ENCODE results near the gene SCARB1. TPM values are rescaled to one million over a fixed set of nuclear protein-coding genes. Genes with fewer than 3 reads are reported as not detected.

The SCARB1 gene
- total and polyA plus RNA-seq, 2 of the 13 experiments (the other 11 are each of a cell fraction or from before 2014, with no cell fraction given): 63.4 to 160 TPM

DNA sequence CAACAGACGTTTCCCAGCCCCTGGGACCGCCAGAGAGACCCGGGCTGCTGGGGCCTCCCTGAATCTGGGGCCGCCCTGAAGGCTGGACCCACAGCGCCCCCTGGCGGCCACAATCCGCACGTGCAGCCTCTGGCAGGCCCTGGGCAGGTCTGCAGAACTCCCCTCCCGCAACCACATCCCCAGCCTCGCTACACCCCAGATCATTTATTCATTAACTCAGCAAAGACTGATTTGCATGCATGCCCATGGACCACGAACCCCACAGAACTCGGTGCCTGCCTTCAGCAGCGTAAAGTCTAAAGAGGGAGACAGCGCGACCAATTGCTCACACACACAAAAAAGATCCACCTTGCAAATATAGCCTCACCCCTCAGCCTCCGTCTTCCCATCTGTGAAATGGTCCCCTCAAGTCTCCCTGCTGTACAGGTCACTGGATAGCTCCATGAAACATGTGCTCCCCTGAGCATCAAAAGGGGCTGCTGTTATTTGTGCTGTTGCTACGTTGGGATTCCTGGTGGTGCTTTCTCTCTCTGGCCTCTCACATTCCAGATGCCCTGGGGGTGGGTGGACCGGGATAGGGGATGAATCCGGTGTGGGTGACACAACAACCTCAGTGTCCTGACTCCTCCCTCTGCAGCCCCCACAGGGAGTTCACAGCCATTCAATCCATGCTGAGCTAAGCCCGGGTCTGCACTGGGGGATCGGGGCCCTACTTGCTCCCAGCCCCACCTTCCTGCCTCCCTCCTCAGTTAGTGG lies 96.4 kb downstream of the SCARB1 start (continued):
- TF ChIP-seq, protein P1, sequence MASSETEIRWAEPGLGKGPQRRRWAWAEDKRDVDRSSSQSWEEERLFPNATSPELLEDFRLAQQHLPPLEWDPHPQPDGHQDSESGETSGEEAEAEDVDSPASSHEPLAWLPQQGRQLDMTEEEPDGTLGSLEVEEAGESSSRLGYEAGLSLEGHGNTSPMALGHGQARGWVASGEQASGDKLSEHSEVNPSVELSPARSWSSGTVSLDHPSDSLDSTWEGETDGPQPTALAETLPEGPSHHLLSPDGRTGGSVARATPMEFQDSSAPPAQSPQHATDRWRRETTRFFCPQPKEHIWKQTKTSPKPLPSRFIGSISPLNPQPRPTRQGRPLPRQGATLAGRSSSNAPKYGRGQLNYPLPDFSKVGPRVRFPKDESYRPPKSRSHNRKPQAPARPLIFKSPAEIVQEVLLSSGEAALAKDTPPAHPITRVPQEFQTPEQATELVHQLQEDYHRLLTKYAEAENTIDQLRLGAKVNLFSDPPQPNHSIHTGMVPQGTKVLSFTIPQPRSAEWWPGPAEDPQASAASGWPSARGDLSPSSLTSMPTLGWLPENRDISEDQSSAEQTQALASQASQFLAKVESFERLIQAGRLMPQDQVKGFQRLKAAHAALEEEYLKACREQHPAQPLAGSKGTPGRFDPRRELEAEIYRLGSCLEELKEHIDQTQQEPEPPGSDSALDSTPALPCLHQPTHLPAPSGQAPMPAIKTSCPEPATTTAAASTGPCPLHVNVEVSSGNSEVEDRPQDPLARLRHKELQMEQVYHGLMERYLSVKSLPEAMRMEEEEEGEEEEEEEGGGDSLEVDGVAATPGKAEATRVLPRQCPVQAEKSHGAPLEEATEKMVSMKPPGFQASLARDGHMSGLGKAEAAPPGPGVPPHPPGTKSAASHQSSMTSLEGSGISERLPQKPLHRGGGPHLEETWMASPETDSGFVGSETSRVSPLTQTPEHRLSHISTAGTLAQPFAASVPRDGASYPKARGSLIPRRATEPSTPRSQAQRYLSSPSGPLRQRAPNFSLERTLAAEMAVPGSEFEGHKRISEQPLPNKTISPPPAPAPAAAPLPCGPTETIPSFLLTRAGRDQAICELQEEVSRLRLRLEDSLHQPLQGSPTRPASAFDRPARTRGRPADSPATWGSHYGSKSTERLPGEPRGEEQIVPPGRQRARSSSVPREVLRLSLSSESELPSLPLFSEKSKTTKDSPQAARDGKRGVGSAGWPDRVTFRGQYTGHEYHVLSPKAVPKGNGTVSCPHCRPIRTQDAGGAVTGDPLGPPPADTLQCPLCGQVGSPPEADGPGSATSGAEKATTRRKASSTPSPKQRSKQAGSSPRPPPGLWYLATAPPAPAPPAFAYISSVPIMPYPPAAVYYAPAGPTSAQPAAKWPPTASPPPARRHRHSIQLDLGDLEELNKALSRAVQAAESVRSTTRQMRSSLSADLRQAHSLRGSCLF (CRISPR knock-in tag; IDR thresholded peaks at IDR 0.05; ENCODE audit: borderline replicate concordance): no peak
- no peak for TF ChIP-seq ISL2 (CRISPR knock-in tag; IDR thresholded peaks at IDR 0.05)
- TF ChIP-seq SRSF9 (IDR thresholded peaks at IDR 0.05; ENCODE audit: borderline replicate concordance, insufficient read depth, low read depth, low read length, poor library complexity, severe bottlenecking): no peak
- TF ChIP-seq SMAD3 (CRISPR knock-in tag; IDR thresholded peaks at IDR 0.05): no peak
- TF ChIP-seq ZKSCAN5 (CRISPR knock-in tag; IDR thresholded peaks at IDR 0.05): no peak
- no peak; the same call in 1 of the 2 replicates for TF ChIP-seq SAP130 (CRISPR knock-in tag; IDR thresholded peaks at IDR 0.05; ENCODE audit: low read depth)
- no peak for TF ChIP-seq ZNF280B (CRISPR knock-in tag; IDR thresholded peaks at IDR 0.05; ENCODE audit: borderline replicate concordance)
- peak; percentile 8 for TF ChIP-seq TEAD3 (CRISPR knock-in tag; optimal IDR thresholded peaks at IDR 0.05; ENCODE audit: borderline replicate concordance)
- TF ChIP-seq ELK4 (CRISPR knock-in tag; IDR thresholded peaks at IDR 0.05; ENCODE audit: borderline replicate concordance): no peak
- TF ChIP-seq CENPT (CRISPR knock-in tag; IDR thresholded peaks at IDR 0.05; ENCODE audit: low read depth): no peak
- 0 out of 2 replicates have a peak, but pooled peaks have one; percentile 57 for TF ChIP-seq ZNF230 (CRISPR knock-in tag; IDR thresholded peaks at IDR 0.05)
- no peak for TF ChIP-seq HHEX (CRISPR knock-in tag; IDR thresholded peaks at IDR 0.05)
- TF ChIP-seq SOX6 (IDR thresholded peaks at IDR 0.05): no peak
- peak; percentile 36; the same call in 1 of the 2 replicates for TF ChIP-seq SOX6 (CRISPR knock-in tag; IDR thresholded peaks at IDR 0.05)
- no peak for TF ChIP-seq ZC3H13 (CRISPR knock-in tag; IDR thresholded peaks at IDR 0.05)
- peak; percentile 53; the same call in 1 of the 2 replicates for TF ChIP-seq KDM2A (CRISPR knock-in tag; IDR thresholded peaks at IDR 0.05; ENCODE audit: borderline replicate concordance, low read depth)
- TF ChIP-seq ATAD3A (CRISPR knock-in tag; IDR thresholded peaks at IDR 0.05): no peak
- TF ChIP-seq ZNF546 (CRISPR knock-in tag; conservative IDR thresholded peaks at IDR 0.05): no peak
